NB4 (cell line): ENCODE measurements around the gene TMEM221.
A peak's percentile ranks its signal among the peaks of the same experiment; 100 is the strongest.

Source experiments
- DNase-seq: peaks from one replicate; pipeline ENCODE4 v3.0.0; 2010; ENCODE audit warnings: low read depth
- H3K4me3 ChIP-seq: one replicate; pipeline ENCODE4 v1.5.1; 2011; ENCODE audit warnings: mild to moderate bottlenecking, low read depth, low read length, moderate library complexity
- CTCF ChIP-seq: IDR thresholded peaks from one replicate; pipeline ENCODE4 v1.5.1; 2012; ENCODE audit warnings: low read depth, low read length
- MAX ChIP-seq: IDR thresholded peaks from 2 replicates; pipeline ENCODE4 v1.6.1; 2011; ENCODE audit warnings: low read depth, low read length
- MYC ChIP-seq: IDR thresholded peaks from 2 replicates; pipeline ENCODE4 v1.6.1; 2011; ENCODE audit warnings: low read depth, low read length
- POLR2A ChIP-seq: IDR thresholded peaks from 2 replicates; pipeline ENCODE4 v1.6.1; 2011; ENCODE audit warnings: mild to moderate bottlenecking; ENCODE audit not compliant: insufficient read length; ENCODE audit errors: extremely low read depth

Gene TMEM221

GRCh38 chr19:17448131-17448967 lies at the start of gene TMEM221:
Gene TMEM221, minus strand, starts transcription at chr19:17448668. Its CDS starts 206 bp downstream, at chr19:17448462.
- H3K4me3 ChIP-seq = peak within 1 kb of the TSS; percentile 16
- DNase-seq = peak; percentile 57
- TF ChIP-seq MYC = no peak
- peak; percentile 45 for TF ChIP-seq CTCF

GRCh38 chr19:17497149-17497798 lies 48.8 kb upstream of the TMEM221 start:
- no peak for DNase-seq
- H3K4me3 ChIP-seq = no peak overlapping the region
- TF ChIP-seq MYC = no peak
- no peak for TF ChIP-seq POLR2A
- no peak for TF ChIP-seq MAX

GRCh38 chr19:17496337-17496997 lies 48.0 kb upstream of the TMEM221 start:
- DNase-seq = peak; percentile 87
- no peak overlapping the region for H3K4me3 ChIP-seq
- TF ChIP-seq CTCF (peak; percentile 99), POLR2A (no peak), MAX (peak; percentile 64; the same call in 1 of the 2 replicates)

- DNase-seq = no peak
- TF ChIP-seq CTCF (no peak), MYC (no peak), MAX (no peak), POLR2A (no peak)
- H3K4me3 ChIP-seq = no peak overlapping the region
These were observed 47.3 kb upstream of the TMEM221 start for GRCh38 chr19:17495639-17496296.

GRCh38 chr19:17491287-17491686 lies 42.8 kb upstream of the TMEM221 start:
- TF ChIP-seq POLR2A (no peak), CTCF (no peak), MAX (no peak), MYC (no peak)

GRCh38 chr19:17490411-17490810 lies 41.9 kb upstream of the TMEM221 start:
- DNase-seq = no peak
- TF ChIP-seq MAX = no peak
- TF ChIP-seq MYC = no peak
- TF ChIP-seq CTCF = no peak
- TF ChIP-seq POLR2A = no peak
- no peak overlapping the region for H3K4me3 ChIP-seq

More at GRCh38 chr19:17491287-17491686, 42.8 kb upstream of the TMEM221 start:
- no peak for DNase-seq
- no peak overlapping the region for H3K4me3 ChIP-seq
